Measurements from ENCODE around the gene ELP1. TPM values are rescaled to one million over a fixed set of nuclear protein-coding genes. Genes with fewer than 3 reads are reported as not detected.
"Not testable (repeated sequence)": the region's sequence is repeated elsewhere in the genome, so short reads cannot be mapped to it uniquely, and the experiment has no call there.

Gene ELP1
- total RNA-seq, 4 donors from 2014 or later = 7.9 to 18.1 (median 13.3) TPM

DNA sequence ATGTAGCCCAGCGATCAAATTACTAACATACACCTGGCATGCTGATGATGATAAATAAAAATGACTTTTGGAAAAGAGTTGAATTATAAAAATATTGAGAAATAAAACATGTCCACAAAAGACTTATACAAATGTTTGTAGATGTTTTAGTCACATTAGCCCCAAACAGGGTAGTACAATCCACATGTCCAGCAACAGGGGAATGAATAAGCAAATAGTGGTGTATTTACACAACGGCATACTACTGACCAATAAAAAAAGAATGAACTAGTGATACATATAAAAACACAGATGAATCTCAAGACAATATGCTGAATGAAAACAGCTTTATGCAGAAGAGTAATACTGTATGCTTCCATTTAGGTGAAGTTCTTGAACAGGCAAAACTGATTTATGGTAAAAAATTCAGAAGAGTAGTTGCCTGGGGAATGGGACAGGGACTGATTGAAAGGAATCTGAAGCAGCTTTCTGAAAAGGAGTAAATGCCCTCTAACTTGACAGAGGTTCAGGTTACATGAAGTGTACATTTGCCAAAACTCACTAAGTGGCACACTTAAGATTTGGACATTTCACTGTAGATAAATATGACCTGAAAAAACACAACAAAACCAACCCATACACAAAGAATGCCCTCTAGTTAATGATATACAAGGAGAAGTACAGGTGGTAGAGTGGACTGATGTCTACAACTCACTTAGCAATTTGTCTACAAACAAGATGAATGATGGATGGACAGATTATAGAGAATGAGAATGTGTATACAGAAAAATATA is 36.4 kb downstream of the ELP1 start:
- Histone ChIP-seq H3K4me3 (no peak overlapping the region), H3K9me3 (no peaks in the 10 kb centered on the region), H3K4me1 (no peaks in the 10 kb centered on the region), H3K36me3 (peaks cover 0 to 63% (median 24%) of the 10 kb centered on the region in 4 donors), H3K27me3 (no peaks in the 10 kb centered on the region), H3K27ac (no peak overlapping the region)
- no peak for DNase-seq
- WGBS, 2 donors (ENCODE audit: low coverage in 1 of 2) = 88 to 95% methylated on average over 2 of the region's 2 CpGs
- TF ChIP-seq POLR2A (IDR thresholded peaks at IDR 0.05) (no peak), EP300 (IDR thresholded peaks at IDR 0.05; ENCODE audit: low read depth) (no peak), CTCF (IDR thresholded peaks at IDR 0.05) (no peak), POLR2AphosphoS5 (IDR thresholded peaks at IDR 0.05) (no peak)
- in situ Hi-C loops (cut with MboI; ENCODE audit: low pct_ligation_motif_present in 1 of 4, low pct_unique_long_range_greater_than_20kb in 1 of 4, low sequenced_read_pairs in 3 of 4) (loop anchor here in 1 of 4 donors (10.0 kb wide), 1 partner anchor 63 kb away; no protein-coding TSS in a partner anchor), intact Hi-C loops (cut with DNase I; ENCODE audit: low total_unique reads) (no loop called here)

- H3K4me3 ChIP-seq = no peak overlapping the region
- no peak for TF ChIP-seq EP300 (IDR thresholded peaks at IDR 0.05; ENCODE audit: low read depth)
- no peak for TF ChIP-seq POLR2A (IDR thresholded peaks at IDR 0.05)
- no peak for TF ChIP-seq POLR2AphosphoS5 (IDR thresholded peaks at IDR 0.05)
- TF ChIP-seq CTCF (IDR thresholded peaks at IDR 0.05) = no peak
- DNase-seq = no peak
- H3K27ac ChIP-seq = no peak overlapping the region
- H3K4me1 ChIP-seq = no peaks in the 10 kb centered on the region
- in situ Hi-C loops (cut with MboI; ENCODE audit: low pct_ligation_motif_present in 1 of 4, low pct_unique_long_range_greater_than_20kb in 1 of 4, low sequenced_read_pairs in 3 of 4) = loop anchor here in 1 of 4 donors (10.0 kb wide), 1 partner anchor 60 kb away; no protein-coding TSS in a partner anchor
- intact Hi-C loops (cut with DNase I; ENCODE audit: low total_unique reads) = no loop called here
- 96 to 100% methylated on average over 2 to 4 of the region's 4 CpGs for WGBS, 2 donors (ENCODE audit: low coverage in 1 of 2)
- no peaks in the 10 kb centered on the region for H3K27me3 ChIP-seq
- H3K9me3 ChIP-seq = no peaks in the 10 kb centered on the region
- H3K36me3 ChIP-seq = peaks cover 0 to 64% (median 28%) of the 10 kb centered on the region in 4 donors
Observed at GRCh38 chr9:108894225-108894997, 39.5 kb downstream of the ELP1 start.

- Histone ChIP-seq H3K4me3 (no peak overlapping the region), H3K4me1 (peaks cover 0 to 6% (median 3%) of the 10 kb centered on the region in 4 donors), H3K36me3 (peaks cover 0 to 26% (median 11%) of the 10 kb centered on the region in 4 donors), H3K9me3 (no peaks in the 10 kb centered on the region), H3K27ac (no peak overlapping the region), H3K27me3 (no peaks in the 10 kb centered on the region)
- WGBS, 2 donors (ENCODE audit: low coverage in 1 of 2) = 88 to 89% methylated on average over 2 to 4 of the region's 4 CpGs
- intact Hi-C loops (cut with DNase I; ENCODE audit: low total_unique reads) (no loop called here), in situ Hi-C loops (cut with MboI; ENCODE audit: low pct_ligation_motif_present in 1 of 4, low pct_unique_long_range_greater_than_20kb in 1 of 4, low sequenced_read_pairs in 3 of 4) (loop anchor here in 1 of 4 donors (10.0 kb wide), 1 partner anchor 55 kb away; no protein-coding TSS in a partner anchor)
- TF ChIP-seq CTCF (IDR thresholded peaks at IDR 0.05) (no peak), POLR2AphosphoS5 (IDR thresholded peaks at IDR 0.05) (no peak), POLR2A (IDR thresholded peaks at IDR 0.05) (no peak), EP300 (IDR thresholded peaks at IDR 0.05; ENCODE audit: low read depth) (no peak)
- no peak for DNase-seq
Observed at GRCh38 chr9:108889649-108890067, 44.3 kb downstream of the ELP1 start.

- H3K9me3 ChIP-seq; DNase-seq; H3K27ac ChIP-seq; H3K4me3 ChIP-seq; in situ Hi-C loops (cut with MboI; ENCODE audit: low pct_ligation_motif_present in 1 of 4, low pct_unique_long_range_greater_than_20kb in 1 of 4, low sequenced_read_pairs in 3 of 4); H3K27me3 ChIP-seq; H3K4me1 ChIP-seq; intact Hi-C loops (cut with DNase I; ENCODE audit: low total_unique reads): not testable (repeated sequence)
- H3K36me3 ChIP-seq = peaks cover 0 to 22% (median 9%) of the 10 kb centered on the region in 4 donors
- WGBS, 2 donors (ENCODE audit: low coverage in 1 of 2) = 80 to 96% methylated on average over 3 of the region's 3 CpGs
Observed at GRCh38 chr9:108886594-108887271, 47.2 kb downstream of the ELP1 start.
